ENCODE results near the gene GAGE13.
"Not testable (repeated sequence)": the region's sequence is repeated elsewhere in the genome, so short reads cannot be mapped to it uniquely, and the experiment has no call there.

Gene GAGE13

GRCh38 chrX:49308604-49309269 is 22.6 kb upstream of the GAGE13 start:
- H3K4me1 Mint-ChIP-seq = peaks cover 27% of the 10 kb centered on the region
- DNase-seq = peak; percentile 59
- no peaks in the 10 kb centered on the region for H3K9me3 Mint-ChIP-seq
- H3K27me3 Mint-ChIP-seq = peaks cover 7% of the 10 kb centered on the region
- CTCF ChIA-PET = interaction anchor here (1.4 to 2.5 kb wide), 2 partner anchors 17 to 116 kb away, joined by 4 to 6 read pairs; no protein-coding TSS in a partner anchor
- peak overlapping the region; percentile 95 for H3K27ac Mint-ChIP-seq
- peak overlapping the region; percentile 64 for H3K4me3 Mint-ChIP-seq
- no peaks in the 10 kb centered on the region for H3K36me3 Mint-ChIP-seq

- H3K27ac Mint-ChIP-seq = peak overlapping the region; percentile 95
- DNase-seq = peak; percentile 25
- H3K4me1 Mint-ChIP-seq = peaks cover 27% of the 10 kb centered on the region
- H3K9me3 Mint-ChIP-seq = no peaks in the 10 kb centered on the region
- CTCF ChIA-PET = interaction anchor here (2.5 kb wide), 1 partner anchor 117 kb away, joined by 6 read pairs; no protein-coding TSS in a partner anchor
- H3K4me3 Mint-ChIP-seq = peak overlapping the region; percentile 64
- H3K27me3 Mint-ChIP-seq = peaks cover 7% of the 10 kb centered on the region
- H3K36me3 Mint-ChIP-seq = no peaks in the 10 kb centered on the region
Observed at GRCh38 chrX:49309401-49309981, 21.9 kb upstream of the GAGE13 start.

GRCh38 chrX:49310371-49310770 is 21.0 kb upstream of the GAGE13 start:
- CTCF ChIA-PET = no interaction called here
- no peaks in the 10 kb centered on the region for H3K9me3 Mint-ChIP-seq
- H3K27ac Mint-ChIP-seq = no peak overlapping the region
- H3K4me3 Mint-ChIP-seq = no peak overlapping the region
- H3K4me1 Mint-ChIP-seq = peaks cover 27% of the 10 kb centered on the region
- DNase-seq = no peak
- no peaks in the 10 kb centered on the region for H3K36me3 Mint-ChIP-seq
- peaks cover 7% of the 10 kb centered on the region for H3K27me3 Mint-ChIP-seq

- H3K27me3 Mint-ChIP-seq = peaks cover 7% of the 10 kb centered on the region
- no peaks in the 10 kb centered on the region for H3K36me3 Mint-ChIP-seq
- no peaks in the 10 kb centered on the region for H3K9me3 Mint-ChIP-seq
- H3K27ac Mint-ChIP-seq = no peak overlapping the region
- H3K4me3 Mint-ChIP-seq = no peak overlapping the region
- H3K4me1 Mint-ChIP-seq = peaks cover 27% of the 10 kb centered on the region
- DNase-seq = no peak
- CTCF ChIA-PET = no interaction called here
Observed at GRCh38 chrX:49312176-49312575, 19.2 kb upstream of the GAGE13 start.

- Mint-ChIP-seq H3K4me3 (no peak overlapping the region), H3K27ac (no peak overlapping the region), H3K9me3 (no peaks in the 10 kb centered on the region), H3K27me3 (no peaks in the 10 kb centered on the region), H3K36me3 (no peaks in the 10 kb centered on the region), H3K4me1 (no peaks in the 10 kb centered on the region)
- DNase-seq = no peak
- CTCF ChIA-PET = no interaction called here
Observed at GRCh38 chrX:49316085-49316484, 15.3 kb upstream of the GAGE13 start.

GRCh38 chrX:49321737-49322136 is 9.6 kb upstream of the GAGE13 start, which contains the start of gene GAGE12J:
Gene GAGE12J (plus strand): TSS chrX:49322037. CDS start chrX:49323194, 1,157 bp downstream.
- H3K9me3 Mint-ChIP-seq, H3K4me3 Mint-ChIP-seq, H3K27ac Mint-ChIP-seq, H3K4me1 Mint-ChIP-seq, CTCF ChIA-PET, DNase-seq, H3K36me3 Mint-ChIP-seq, H3K27me3 Mint-ChIP-seq: not testable (repeated sequence)

- CTCF ChIA-PET, H3K4me3 Mint-ChIP-seq, DNase-seq, H3K27ac Mint-ChIP-seq, H3K36me3 Mint-ChIP-seq, H3K9me3 Mint-ChIP-seq, H3K27me3 Mint-ChIP-seq, H3K4me1 Mint-ChIP-seq: not testable (repeated sequence)
Observed at GRCh38 chrX:49322266-49322665, 9.1 kb upstream of the GAGE13 start.

GRCh38 chrX:49323735-49324134 is 7.6 kb upstream of the GAGE13 start:
- H3K27ac Mint-ChIP-seq, H3K4me1 Mint-ChIP-seq, H3K4me3 Mint-ChIP-seq, H3K36me3 Mint-ChIP-seq, H3K27me3 Mint-ChIP-seq, H3K9me3 Mint-ChIP-seq, CTCF ChIA-PET, DNase-seq: not testable (repeated sequence)

- H3K27ac Mint-ChIP-seq, H3K4me1 Mint-ChIP-seq, H3K4me3 Mint-ChIP-seq, CTCF ChIA-PET, H3K27me3 Mint-ChIP-seq, H3K9me3 Mint-ChIP-seq, H3K36me3 Mint-ChIP-seq, DNase-seq: not testable (repeated sequence)
Observed at GRCh38 chrX:49330421-49330820, 961 bp upstream of the GAGE13 start.

- H3K4me3 Mint-ChIP-seq, H3K9me3 Mint-ChIP-seq, CTCF ChIA-PET, H3K27me3 Mint-ChIP-seq, H3K36me3 Mint-ChIP-seq, H3K4me1 Mint-ChIP-seq, DNase-seq, H3K27ac Mint-ChIP-seq: not testable (repeated sequence)
Observed at GRCh38 chrX:49331841-49332240, 459 bp downstream of the GAGE13 start.

- H3K4me3 Mint-ChIP-seq, H3K27ac Mint-ChIP-seq, DNase-seq, H3K36me3 Mint-ChIP-seq, H3K4me1 Mint-ChIP-seq, H3K27me3 Mint-ChIP-seq, H3K9me3 Mint-ChIP-seq, CTCF ChIA-PET: not testable (repeated sequence)
Observed at GRCh38 chrX:49341449-49341848, 10.1 kb downstream of the GAGE13 start.

GRCh38 chrX:49344496-49345175 is 13.3 kb downstream of the GAGE13 start:
- H3K27me3 Mint-ChIP-seq, CTCF ChIA-PET, H3K27ac Mint-ChIP-seq, DNase-seq, H3K4me3 Mint-ChIP-seq, H3K4me1 Mint-ChIP-seq, H3K9me3 Mint-ChIP-seq, H3K36me3 Mint-ChIP-seq: not testable (repeated sequence)

GRCh38 chrX:49345402-49345801 is 14.0 kb downstream of the GAGE13 start:
- H3K4me3 Mint-ChIP-seq, H3K27me3 Mint-ChIP-seq, H3K36me3 Mint-ChIP-seq, H3K4me1 Mint-ChIP-seq, CTCF ChIA-PET, H3K9me3 Mint-ChIP-seq, H3K27ac Mint-ChIP-seq, DNase-seq: not testable (repeated sequence)

- H3K4me1 Mint-ChIP-seq, H3K4me3 Mint-ChIP-seq, H3K9me3 Mint-ChIP-seq, H3K27me3 Mint-ChIP-seq, H3K27ac Mint-ChIP-seq, H3K36me3 Mint-ChIP-seq, DNase-seq, CTCF ChIA-PET: not testable (repeated sequence)
Observed at GRCh38 chrX:49346150-49346549, 14.8 kb downstream of the GAGE13 start.

All from activated naive CD4-positive, alpha-beta T cell treated with anti-CD3 and anti-CD28 coated beads, Interleukin-2, amount 10 ng/mL, durations not matched to agents 7 days and 5 days (primary cell).